IMR-90 (cell line): Measurements from ENCODE around the gene SLC2A6.
A peak's percentile ranks its signal among the peaks of the same experiment; 100 is the strongest.

ENCODE experiments used
- BHLHE40 ChIP-seq: fragments of 150-350 bp; IDR thresholded peaks from 2 replicates; pipeline ENCODE4 v1.6.1; 2016; ENCODE audit warnings: mild to moderate bottlenecking, low read depth, low read length
- CEBPB ChIP-seq: IDR thresholded peaks from 2 replicates; pipeline ENCODE4 v1.6.1; 2012; ENCODE audit warnings: low read depth, low read length, improper control_type of control experiment
- CHD1 ChIP-seq: IDR thresholded peaks from 2 replicates; pipeline ENCODE4 v1.6.1; 2012; ENCODE audit warnings: low read depth, low read length, improper control_type of control experiment
- CTCF ChIP-seq: conservative IDR thresholded peaks from 2 replicates; pipeline ENCODE4 v1.5.1; 2012; ENCODE audit warnings: mild to moderate bottlenecking, low read depth, low read length, improper control_type of control experiment
- FOS ChIP-seq: fragments of 150-350 bp; IDR thresholded peaks from 2 replicates; pipeline ENCODE4 v1.6.1; 2016; ENCODE audit warnings: low read depth, low read length
- MXI1 ChIP-seq: IDR thresholded peaks from 2 replicates; pipeline ENCODE4 v1.6.1; 2012; ENCODE audit warnings: low read depth, mild to moderate bottlenecking, low read length, moderate library complexity, borderline replicate concordance
- NFE2L2 ChIP-seq: fragments of 150-350 bp; IDR thresholded peaks from 2 replicates; pipeline ENCODE4 v1.6.1; 2016; ENCODE audit warnings: low read depth, mild to moderate bottlenecking, low read length
- POLR2A ChIP-seq: IDR thresholded peaks from 2 replicates; pipeline ENCODE4 v1.6.1; 2012; ENCODE audit warnings: mild to moderate bottlenecking, low read depth, low read length
- RAD21 ChIP-seq: IDR thresholded peaks from 2 replicates; pipeline ENCODE4 v1.6.1; 2012; ENCODE audit warnings: low read length, improper control_type of control experiment
- RCOR1 ChIP-seq: IDR thresholded peaks from 2 replicates; pipeline ENCODE4 v1.6.1; 2012; ENCODE audit warnings: mild to moderate bottlenecking, low read length, improper control_type of control experiment; ENCODE audit not compliant: insufficient replicate concordance
- RFX5 ChIP-seq: IDR thresholded peaks from 2 replicates; pipeline ENCODE4 v1.8.0; 2012; ENCODE audit warnings: low read depth, mild to moderate bottlenecking, low read length, moderate library complexity
- SMC3 ChIP-seq: fragments of 150-350 bp; IDR thresholded peaks from 2 replicates; pipeline ENCODE4 v1.6.1; 2016; ENCODE audit warnings: low read depth, mild to moderate bottlenecking, antibody characterized with exemption, low read length, moderate library complexity
- TF ChIP-seq, protein P1 (sequence below): fragments of 150-350 bp; IDR thresholded peaks from 2 replicates; pipeline ENCODE4 v1.6.1; 2017; ENCODE audit warnings: mild to moderate bottlenecking, antibody characterized with exemption, low read length, low read depth
- TF ChIP-seq, protein P2 (sequence below): fragments of 150-350 bp; IDR thresholded peaks from 2 replicates; pipeline ENCODE4 v1.6.1; 2016; ENCODE audit warnings: low read depth, mild to moderate bottlenecking, low read length, moderate library complexity, borderline replicate concordance

DNA sequence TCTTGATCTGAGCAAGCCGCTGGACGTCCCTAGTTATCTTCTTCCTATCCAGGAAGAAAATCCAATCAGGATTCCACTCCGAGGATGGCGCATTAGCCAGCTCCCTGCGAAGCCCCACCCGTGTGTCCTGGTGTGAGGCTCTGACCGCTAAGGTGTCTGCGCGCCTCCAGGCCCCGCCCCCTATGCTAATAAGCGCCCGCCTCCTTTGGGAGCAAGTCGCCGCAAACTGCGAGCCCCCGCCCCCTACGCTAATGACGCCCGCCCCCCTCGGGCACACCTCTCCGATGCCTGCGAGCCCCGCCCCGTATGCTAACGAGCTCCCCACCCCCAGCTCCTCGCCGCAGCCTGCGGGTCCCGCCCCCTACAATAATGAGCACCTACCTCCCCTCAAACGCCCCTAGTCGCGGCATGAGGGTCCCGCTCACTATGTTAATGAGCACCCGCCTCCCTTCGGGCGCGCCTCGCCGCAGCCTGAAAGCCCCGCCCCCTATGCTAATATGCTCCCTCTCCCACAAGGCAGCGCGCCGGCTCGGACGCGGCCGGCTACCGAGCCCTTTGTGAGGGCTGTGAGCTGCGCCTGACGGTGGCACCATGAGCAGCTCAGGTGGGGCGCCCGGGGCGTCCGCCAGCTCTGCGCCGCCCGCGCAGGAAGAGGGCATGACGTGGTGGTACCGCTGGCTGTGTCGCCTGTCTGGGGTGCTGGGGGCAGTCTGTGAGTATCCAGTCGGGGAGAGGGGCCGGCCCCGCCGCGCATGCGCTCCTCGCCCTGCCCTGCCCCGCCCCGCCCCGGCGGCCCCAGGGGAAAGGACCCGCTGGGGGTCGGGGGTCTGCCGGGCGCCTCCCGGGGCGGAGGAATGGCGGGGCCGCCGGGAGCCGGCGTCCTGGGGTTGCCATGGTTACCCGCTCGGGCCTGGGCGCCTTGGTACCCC, 19.2 kb downstream of the SLC2A6 start, which contains the start of gene CACFD1:
- no peak for TF ChIP-seq CTCF
- no peak for TF ChIP-seq RCOR1
- TF ChIP-seq FOS = no peak
- TF ChIP-seq POLR2A = peak; percentile 77
- no peak for TF ChIP-seq RFX5
- no peak for TF ChIP-seq MXI1
- no peak for TF ChIP-seq CEBPB
- TF ChIP-seq, protein P1, sequence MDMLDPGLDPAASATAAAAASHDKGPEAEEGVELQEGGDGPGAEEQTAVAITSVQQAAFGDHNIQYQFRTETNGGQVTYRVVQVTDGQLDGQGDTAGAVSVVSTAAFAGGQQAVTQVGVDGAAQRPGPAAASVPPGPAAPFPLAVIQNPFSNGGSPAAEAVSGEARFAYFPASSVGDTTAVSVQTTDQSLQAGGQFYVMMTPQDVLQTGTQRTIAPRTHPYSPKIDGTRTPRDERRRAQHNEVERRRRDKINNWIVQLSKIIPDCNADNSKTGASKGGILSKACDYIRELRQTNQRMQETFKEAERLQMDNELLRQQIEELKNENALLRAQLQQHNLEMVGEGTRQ = no peak
- TF ChIP-seq SMC3 = no peak
- TF ChIP-seq, protein P2, sequence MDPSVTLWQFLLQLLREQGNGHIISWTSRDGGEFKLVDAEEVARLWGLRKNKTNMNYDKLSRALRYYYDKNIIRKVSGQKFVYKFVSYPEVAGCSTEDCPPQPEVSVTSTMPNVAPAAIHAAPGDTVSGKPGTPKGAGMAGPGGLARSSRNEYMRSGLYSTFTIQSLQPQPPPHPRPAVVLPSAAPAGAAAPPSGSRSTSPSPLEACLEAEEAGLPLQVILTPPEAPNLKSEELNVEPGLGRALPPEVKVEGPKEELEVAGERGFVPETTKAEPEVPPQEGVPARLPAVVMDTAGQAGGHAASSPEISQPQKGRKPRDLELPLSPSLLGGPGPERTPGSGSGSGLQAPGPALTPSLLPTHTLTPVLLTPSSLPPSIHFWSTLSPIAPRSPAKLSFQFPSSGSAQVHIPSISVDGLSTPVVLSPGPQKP = no peak
- TF ChIP-seq BHLHE40 = no peak
- TF ChIP-seq CHD1 = no peak
- no peak for TF ChIP-seq NFE2L2
- no peak for TF ChIP-seq RAD21
